GM19043 (cell line): ENCODE data around the gene LIN54.
"Not testable (repeated sequence)": the region's sequence is repeated elsewhere in the genome, so short reads cannot be mapped to it uniquely, and the experiment has no call there.

Experiments
- ATAC-seq: cut with Tn5 transposase; IDR thresholded peaks from one replicate; pipeline ENCODE4 v1.9.1; 2021; ENCODE audit warnings: low read depth; ENCODE audit not compliant: unreplicated experiment

LIN54 gene

GRCh38 chr4:82954212-82954611 is 56.4 kb downstream of the LIN54 start:
- ATAC-seq = no peak

DNA sequence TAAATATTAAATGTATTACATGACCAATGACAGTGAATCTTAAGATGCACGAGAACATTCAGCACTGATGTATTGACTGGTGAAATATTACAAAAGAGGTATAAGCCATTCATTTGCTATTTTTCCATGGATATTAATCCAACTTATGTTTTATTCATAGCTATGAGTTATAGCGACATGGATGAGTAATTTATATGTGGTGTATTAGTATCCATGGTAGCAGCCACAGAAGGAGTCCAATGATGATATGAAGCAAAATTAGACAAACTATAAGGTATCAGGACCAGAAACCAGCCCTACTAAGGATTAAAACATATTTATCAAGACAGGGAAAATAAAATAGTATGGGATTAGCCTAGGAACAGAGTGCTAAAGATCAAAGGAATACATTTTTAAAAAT is 59.4 kb downstream of the LIN54 start:
- no peak for ATAC-seq

DNA sequence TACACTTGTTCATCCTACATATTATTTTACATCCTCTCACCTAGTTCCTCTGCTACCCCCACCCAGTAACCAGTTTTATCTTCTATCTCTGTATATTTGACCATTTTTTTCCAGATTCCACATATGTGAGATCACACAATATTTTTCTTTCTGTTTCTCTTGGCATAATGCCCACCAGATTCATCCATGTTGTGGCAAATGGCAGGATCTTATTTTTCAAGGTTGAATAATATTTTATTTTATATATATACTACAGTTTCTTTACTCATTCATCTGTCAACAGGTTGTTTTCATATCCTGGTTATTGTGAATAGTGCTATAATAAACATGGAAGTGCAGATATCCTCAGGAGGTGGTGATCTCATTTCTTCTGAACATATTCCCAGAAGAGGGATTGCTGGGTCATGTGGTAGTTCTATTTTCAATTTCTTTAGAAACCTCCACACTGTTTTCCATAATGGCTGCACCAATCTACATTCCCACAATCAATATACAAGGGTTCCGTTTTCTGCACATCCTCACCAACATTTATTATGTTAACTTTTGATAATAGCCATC is 61.9 kb downstream of the LIN54 start:
- ATAC-seq = no peak

DNA sequence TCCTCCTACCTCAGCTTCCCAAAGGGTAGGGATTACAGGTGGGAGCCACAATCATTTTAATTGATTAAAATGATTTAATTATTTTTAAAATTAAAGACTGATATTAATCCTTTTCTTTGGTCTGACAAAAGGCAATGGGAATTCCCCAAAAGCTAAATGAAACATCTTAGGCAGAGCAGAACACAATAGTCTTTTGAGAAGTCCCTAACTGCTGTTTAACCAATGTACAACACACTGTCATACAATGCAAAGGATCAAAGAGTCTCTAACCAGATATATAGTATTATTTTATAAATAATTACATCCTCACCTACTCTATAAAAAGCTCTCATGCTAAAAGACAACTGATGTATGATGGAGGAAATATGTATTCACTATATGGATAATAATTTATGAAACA is 63.1 kb downstream of the LIN54 start:
- ATAC-seq = no peak

DNA sequence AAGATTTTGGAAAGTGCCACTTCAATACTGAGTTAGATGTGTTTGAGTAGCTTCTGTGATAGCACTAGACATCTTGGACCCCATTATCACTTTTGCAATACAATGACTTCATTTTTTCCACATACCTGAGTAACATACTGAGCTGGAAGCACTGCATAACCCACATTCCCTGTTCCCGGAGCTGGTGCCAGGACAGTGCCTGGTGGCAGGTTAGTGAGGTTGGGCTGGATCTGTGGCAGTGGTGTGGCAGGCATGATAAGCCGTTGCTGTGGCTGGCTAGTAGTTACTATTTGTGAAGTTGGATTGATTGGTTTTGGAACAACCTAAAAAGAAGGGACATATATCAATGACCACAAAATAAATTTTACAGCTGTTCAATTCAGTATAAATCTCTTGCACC is 71.2 kb downstream of the LIN54 start:
- no peak for ATAC-seq

DNA sequence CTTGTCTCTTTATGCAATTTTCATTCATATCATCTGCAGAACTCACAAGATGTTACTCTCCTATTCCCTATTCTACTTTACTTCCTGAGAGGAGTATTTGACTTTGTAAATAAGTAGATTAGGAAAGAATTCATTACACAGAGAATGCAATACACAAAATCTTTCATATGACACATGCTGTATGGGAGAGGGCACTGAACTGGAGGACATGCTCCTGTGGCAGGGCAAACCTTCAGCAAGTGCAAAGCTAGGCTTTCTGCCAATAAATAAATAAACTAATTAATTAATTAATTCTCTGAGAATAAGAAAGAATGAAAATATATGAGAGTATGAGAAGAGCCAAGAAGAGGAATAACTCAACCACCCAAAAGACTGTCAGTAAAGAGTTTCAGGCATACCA is 76.2 kb downstream of the LIN54 start:
- no peak for ATAC-seq

DNA sequence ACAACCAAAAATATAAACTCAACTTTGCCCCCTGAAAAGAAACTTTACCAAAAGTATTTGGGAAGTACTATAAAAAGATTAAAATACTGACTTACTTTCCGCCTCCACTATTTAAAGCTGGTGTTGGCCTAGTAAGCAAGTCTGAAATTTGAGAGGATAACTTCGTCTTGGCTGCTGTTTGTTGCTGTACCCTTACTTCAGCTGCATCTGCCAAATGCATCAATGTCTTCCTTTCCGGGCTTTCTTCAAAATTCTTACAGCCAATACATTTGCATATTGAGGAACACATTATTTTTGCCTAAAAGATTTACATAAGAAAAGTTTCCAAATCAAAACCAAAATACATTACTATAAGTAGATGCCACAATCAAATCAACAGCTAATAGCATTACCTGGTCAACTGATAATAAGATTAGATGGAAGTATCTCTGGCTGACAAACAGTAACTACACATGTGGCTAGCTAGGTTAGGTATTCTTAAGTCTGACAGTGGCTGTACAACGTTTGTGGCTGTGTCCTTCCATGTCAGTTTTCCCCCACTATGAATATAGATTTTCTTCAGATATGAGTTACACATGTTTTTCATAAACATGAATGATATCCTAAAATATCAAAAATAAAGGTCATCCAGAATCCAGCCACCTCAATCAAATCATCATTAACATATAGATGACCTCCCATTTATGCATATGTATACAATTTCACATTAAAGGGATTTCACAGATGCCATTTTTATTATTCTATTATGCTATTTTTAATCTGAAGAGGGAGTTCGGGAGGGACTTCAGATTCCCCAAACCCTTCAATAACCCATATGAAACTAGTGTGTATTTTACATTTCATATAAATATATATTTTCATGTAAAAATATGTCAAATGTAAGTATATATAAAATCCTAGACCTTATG is 79.5 kb downstream of the LIN54 start:
- ATAC-seq = no peak

DNA sequence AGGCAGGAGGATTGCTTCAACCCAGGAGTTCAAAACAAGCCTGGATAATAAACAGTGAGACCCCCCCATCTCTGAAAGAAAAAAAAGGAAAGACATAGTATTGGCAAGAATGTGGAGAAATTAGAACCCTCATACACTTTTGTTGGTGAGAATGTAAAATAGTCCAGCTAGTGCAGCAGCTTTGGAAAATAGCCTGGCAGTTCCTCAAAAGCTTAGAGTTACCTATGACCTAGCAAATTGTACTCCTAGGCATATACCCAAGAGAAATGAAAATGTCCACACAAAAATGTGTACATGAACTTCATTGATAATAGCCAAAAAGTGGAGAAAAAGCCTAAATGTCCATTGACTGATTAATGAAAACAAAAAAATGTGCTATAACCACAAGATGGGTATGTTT is 88.8 kb downstream of the LIN54 start:
- no peak for ATAC-seq

DNA sequence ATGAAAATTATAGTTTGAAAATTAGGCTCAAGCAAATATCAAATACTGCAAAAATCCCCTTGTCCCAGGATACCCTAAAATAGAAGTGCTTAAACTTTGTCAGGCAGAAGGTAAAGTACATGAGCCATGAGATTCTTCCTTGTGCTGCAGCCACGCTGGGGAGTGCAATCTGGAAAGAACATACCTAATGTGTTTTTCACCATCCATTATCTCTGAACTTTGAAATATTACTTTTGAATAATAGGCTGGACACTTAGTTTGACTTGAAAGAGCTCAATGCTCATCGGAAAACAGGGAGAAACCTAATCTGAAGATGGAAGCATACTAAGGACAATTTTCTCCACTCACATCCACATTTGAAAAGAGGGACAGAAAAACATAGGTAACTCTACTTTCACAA is 91.2 kb downstream of the LIN54 start:
- ATAC-seq = no peak

DNA sequence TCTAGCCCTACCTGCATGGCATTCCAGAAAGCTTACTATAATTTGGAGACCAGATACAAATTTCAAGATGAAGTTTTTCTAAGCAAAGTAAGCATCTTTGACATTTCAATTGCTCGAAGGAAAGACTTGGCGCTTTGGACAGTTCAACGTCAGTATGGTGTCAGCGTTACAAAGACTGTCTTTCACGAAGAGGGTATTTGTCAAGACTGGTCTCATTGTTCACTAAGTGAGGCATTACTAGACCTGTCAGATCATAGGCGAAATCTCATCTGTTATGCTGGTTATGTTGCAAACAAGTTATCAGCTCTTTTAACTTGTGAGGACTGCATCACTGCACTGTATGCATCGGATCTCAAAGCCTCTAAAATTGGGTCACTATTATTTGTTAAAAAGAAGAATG is 92.5 kb downstream of the LIN54 start:
- no peak for ATAC-seq

DNA sequence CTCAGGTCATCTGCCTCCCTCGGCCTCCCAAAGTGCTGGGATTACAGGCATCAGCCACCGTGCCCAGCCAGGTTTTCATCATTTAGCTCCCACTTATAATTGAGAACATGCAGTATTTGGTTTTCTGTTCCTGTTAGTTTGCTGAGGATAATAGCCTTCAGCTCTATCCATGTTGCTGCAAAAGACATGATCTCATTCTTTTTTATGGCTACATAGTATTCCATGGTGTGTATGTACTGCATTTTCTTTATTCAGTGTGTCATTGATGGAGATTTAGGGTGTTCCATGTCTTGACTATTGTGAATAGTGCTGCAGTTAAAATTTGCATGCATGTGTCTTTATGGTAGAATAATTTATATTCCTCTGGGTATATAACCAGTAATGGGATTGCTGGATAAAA is 96.7 kb downstream of the LIN54 start:
- not testable (repeated sequence) for ATAC-seq

DNA sequence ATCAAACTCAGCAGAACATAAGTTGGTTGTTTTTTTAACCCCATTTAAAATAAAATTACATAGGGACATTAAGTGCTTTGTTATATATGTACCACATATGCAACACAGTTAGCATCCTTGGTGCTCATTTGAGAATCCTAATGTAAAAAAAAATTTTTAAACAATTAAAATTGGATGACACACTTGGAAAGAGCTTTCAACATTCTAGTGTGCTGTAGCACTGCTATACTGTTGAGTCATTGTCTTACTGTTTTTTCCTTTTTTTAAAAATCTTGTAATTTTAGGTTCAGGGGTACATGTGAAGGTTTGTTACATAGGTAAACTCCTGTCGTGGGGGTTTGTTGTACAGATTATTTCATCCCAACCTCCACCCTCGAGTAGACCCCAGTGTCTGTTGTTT is 97.3 kb downstream of the LIN54 start:
- no peak for ATAC-seq

DNA sequence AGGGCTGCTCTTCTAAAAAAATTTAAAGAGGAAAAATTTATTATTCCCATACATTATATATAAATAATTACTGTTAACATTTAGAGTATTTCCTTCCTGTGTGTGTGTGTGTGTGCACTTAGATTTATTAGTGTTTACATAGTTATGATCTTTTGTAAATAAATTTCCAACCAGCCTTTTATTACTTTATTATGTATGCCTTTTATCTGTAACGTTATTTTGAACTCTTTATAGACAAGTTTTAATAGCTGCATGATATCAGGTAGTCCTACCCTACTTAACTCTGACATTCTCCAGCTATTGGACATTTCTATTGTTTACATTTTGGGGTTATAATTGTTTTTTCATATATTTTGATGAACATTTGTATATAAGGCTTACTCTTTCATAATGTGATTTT is 101.3 kb downstream of the LIN54 start:
- ATAC-seq = no peak

GRCh38 chr4:82906469-82906868 is 104.2 kb downstream of the LIN54 start:
- ATAC-seq = peak; percentile 45

DNA sequence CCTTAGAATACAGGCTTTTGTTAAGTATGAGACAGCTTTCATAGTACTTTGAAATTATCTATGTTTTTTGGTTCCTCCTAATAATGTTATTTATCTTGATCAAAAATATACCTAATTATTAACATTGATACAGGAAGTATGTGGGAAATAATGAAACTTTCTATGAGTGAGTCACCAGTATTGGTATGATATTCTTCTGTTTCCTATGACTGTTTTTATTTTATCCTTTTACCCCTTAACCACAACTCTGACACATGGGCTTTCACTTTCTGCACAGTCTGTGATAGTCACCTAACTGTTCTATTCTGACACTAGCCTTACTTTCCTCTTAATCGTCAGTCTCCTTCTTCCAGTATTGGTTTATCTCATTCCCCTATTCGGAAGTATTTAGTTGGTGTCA is 105.4 kb downstream of the LIN54 start:
- ATAC-seq = peak; percentile 50

GRCh38 chr4:82903737-82904136 is 106.9 kb downstream of the LIN54 start:
- no peak for ATAC-seq

- ATAC-seq = no peak
Measured at GRCh38 chr4:82901183-82901718, 109.4 kb downstream of the LIN54 start.

GRCh38 chr4:82900411-82901182 is 110.0 kb downstream of the LIN54 start, which contains the start of gene THAP9:
TSS of gene THAP9 (plus strand) at chr4:82900735. CDS start at chr4:82900803, 68 bp downstream.
- peak; percentile 82 for ATAC-seq

GRCh38 chr4:82900066-82900410 is 110.6 kb downstream of the LIN54 start:
- ATAC-seq = peak; percentile 4

DNA sequence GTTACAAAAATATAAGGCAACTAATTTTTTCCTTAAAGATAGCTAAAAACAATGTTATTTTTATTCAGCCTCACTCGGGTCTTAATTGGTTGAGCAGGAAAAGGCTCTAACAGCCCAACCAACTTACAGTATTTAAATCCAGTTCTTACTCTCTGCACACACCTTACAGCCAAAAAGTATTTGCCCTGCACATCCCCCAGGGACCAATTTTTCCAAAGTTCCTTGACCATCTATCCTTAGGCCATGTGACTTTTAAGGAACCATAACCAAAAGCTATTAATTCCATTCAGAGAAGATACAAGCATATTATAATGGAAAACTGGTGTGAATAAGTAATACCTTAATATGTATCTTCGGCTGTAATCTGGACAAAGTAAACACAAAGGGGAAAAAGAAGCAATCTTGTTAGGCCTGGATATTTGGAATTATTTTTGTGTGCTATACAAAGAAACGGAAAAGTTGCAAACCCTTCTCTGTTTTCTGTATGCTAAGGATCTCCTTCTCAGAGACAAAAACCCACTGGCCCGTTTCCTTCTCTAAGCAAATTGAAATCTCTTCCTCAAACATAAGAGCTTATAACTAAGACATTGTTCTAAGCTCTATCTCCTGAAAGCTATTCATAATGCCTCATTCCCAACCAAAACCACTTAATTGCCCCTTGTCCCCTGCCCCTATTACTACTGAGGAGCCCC is 111.1 kb downstream of the LIN54 start:
- no peak for ATAC-seq
